EL (cell line): ENCODE results near the gene RNF146.

Experiments
- DNase-seq: peaks from one replicate; pipeline ENCODE4 v3.0.0-alpha.2; 2016

Gene RNF146

DNA sequence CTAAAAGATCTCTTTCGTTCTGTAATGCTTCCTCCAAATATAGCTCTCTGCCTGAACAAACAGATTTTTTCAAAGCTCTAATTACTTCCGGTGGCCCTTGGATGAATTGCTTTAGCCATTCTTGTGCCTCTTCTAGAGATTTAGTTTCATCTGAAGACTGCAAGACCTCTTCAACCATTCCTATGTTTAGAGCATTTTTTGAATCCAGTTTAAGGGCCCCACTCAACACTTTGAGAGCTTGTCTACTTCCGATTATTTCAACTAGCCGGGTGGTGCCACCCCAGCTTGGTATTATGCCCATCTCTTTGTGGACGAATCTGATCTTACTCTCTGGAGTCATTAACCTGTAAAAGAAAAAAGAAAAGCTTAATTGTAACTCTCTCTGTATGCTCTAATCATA lies 23.3 kb downstream of the RNF146 start:
- no peak for DNase-seq

DNA sequence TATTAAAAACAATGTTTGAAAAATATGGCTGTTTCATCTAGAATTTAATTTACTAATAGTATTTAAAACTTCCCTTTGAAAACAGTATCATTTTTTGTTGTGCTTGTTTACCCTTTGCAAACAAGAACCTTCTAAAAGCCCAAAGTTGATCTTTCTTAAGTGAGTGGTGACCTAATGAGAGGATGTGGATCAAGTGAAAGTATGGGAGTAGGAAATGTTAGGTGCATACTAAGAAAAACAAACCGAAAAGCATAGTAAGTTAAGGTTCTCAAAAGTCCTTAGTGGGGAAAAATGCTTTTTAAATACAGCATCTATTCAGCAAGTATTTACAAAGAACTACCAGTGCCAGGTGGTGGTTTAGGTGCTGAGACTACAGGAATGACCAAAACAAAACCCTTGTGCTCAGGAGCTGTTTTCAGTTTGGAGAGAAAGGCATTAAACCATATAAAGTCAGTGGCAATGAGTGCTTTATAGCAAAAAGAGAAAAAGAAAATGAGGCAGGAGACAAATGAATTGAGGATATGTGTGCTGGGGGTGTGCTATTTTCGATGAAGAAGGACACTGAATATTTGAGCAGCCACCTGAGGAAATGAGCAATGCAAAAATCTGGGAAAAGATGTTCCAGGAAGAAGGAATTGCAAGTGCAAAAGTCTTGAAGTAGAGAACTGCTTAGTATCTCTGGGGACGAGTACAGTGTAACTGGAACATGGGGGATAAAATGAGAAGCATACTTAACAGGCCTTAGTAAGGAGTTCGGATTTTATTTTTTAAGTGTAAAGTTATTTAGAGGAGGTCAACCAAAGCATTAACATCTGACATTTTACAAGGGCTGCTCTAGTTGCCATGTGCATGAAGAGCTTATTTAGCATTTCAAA lies 24.0 kb downstream of the RNF146 start:
- DNase-seq = no peak

DNA sequence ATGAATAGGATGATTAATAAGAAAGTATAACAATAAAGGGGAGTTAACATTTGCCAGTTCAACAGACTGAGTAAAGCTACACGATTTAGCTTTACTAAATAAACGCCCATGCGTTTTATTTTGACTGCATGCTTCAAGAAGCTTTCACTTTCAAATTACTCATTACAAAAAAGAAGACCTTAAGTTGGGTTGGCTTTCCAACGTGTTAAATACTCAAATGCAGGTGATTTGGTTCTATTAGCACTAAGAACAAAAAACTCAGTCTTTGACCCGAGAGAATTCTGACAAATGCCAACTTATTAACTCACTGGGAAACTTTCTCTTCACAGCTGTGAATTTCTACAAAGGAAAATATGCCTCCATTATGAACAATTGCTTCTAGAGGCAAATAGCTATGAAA lies 24.8 kb downstream of the RNF146 start:
- no peak for DNase-seq

DNA sequence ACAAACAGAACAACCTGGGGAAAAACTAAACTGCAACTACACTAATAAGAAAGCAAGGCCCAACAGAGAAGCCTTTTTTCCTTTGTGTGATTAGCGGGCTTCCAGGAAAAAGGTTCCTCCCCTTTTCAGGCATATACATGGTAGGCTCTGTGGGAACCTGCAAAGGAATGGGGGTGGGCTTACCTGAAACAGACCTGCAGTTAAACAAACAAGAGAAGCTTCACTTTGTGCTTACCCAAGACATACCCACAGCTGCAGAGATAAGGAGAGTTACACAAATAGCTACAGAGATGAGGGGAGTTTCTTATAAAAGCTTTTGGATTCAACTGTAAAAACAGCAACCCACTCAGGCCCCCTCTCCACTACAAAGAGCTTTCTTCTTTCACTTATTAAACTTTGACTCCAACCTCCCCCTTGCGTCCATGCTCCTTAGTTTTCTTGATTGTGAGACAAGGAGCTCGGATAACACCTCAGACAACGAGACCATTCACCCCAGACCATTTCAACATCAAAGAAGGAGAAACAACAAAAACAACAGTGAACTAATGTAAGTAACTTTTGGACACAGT lies 30.9 kb downstream of the RNF146 start:
- no peak for DNase-seq

DNA sequence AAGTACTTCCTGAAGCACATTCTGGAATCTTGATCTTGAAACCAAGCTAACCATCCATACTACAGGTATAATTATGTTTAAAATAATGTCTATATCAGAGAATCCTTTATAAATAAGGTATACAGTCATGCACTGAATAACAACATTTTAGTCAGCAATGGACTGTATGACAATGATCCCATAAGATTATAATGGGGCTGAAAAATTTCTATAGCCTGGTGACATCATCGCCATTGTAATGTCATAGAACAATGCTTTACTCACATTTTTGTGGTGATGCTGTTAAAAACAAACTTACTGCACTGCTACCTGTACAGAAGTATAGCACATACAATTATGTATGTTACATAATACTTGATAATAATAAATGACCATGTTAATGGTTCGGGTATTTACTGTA lies 31.8 kb downstream of the RNF146 start:
- peak; percentile 11 for DNase-seq

DNA sequence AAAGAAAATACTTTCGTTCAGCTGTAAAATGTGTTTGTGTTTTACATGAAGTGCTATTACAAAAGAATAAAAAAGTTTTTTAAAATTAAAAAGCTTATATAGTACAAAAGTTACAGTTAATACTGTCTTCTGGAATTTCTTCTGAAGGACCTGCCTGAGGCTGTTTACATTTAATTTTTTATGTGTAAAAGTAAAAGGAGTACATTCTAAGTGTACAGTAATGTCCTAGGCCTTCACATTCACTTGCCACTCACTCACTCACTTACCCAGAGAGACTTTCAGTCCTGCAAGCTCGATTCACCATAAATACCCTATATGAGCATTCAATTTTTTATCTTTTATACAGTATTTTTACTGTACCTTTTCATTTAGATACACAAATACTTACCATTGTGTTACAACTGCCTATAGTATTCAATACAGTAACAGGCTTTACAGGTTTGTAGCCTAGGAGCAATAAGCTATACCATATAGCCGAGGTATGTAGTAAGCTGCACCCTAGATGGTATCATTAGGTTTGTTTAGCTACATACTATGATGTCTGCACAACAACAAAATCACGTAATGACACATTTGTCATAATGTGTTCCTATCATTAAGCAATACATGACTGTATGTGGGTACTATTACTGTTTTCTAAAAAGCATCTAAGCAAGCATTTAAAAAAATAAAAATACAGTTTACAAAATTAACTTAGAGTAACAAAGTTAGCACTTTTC lies 33.0 kb downstream of the RNF146 start:
- DNase-seq = peak; percentile 50

DNA sequence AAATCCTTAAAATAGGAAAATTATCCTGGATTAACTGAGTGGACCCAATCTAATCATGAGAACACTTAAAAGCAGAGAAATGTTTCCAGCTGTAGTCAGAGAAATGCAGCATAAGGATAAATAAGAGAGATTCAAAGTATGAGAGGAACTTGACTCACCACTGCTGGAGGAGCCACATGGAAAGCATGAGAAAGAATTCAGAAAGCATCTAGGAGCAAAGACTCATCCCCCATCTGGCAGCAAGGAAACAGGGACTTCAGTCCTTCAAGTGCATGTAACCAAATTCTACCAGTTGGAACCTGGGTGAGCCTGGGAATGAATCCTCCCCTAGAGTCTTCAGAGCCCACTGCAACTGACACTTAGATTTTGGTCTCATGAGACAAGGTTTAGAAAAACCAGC lies 33.7 kb downstream of the RNF146 start:
- peak; percentile 94 for DNase-seq

DNA sequence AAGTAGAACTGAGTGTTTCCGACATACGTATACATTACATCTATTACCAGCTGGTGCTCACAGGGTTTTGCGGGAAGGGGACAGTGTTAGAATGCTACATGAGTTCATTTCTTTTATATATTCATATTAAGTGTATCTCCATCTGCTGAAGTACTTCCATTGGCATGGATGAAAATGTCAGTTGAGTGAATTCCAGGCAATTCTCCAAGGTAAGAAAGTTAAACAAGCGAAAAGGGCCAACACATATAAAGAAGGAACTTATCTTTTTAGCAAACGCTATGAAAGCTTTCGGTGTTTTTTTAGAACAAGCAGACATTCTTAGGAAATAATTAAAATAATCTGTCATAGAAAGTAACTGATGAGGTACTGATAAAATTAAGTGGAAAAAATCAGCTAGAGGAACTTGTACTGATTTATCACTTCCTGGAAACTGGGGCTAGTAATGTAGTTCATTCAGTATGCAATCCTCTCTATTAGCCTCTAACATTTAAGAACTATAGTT lies 34.6 kb downstream of the RNF146 start:
- DNase-seq = peak; percentile 14

DNA sequence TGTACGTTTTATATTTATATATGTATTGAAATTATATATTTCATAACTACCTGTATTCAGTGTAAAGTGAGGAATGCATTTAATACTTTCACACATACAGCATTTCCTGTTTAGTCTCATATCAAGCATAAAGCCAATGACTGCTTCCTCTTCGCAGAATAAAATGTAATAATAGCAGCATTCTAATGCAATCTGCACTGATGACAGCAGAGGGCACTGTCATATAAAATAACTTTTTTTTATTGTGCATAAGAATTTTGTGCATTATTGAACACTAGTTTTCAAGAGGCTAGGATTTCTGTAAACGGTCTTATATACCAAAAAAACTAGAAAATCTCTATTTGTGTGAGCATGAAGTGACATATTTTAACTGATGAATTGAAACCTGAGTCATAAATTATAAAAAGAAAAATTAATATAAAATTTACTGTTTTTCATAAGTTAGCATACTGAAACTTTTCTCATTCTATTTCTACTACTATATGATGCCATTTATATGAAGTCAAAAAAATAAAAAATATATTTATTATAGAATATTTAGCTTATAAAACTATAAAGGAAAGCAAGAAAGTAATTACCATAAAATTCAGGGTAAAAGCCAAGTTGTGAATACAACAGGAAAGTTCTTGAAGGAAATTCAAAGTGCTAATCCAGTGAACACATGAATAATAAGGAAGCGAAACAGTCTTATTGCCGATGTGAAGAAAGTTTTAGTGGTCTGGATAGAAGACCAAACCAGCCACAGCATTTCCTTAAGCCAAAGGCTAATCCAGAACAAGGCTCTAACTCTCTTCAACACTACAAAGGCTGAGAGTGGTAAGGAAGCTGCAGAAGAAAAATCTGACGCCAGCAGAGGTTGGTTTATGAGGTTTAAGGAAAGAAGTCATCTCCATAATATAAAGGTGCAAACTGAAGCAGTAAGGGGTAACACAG lies 36.3 kb downstream of the RNF146 start:
- peak; percentile 52 for DNase-seq

DNA sequence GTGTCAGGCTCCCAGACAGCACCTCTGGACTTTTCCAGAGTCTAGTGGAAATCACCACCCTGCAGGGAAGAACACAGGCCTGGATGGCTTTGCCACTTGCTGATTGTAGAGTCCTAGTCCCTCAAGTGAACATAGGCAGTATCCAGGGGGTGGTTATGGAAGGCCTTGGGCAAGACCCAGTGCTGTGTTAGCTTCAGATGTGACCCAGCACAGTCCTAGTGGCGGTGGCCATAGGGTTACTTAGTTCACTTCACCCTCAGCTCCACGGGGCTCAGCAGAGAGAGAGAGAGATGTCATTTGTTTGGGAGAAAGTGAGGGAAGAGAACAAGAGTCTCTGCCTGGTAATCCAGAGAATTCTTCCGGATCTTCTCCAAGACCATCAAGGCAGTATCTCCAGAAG lies 37.3 kb downstream of the RNF146 start:
- DNase-seq = no peak

DNA sequence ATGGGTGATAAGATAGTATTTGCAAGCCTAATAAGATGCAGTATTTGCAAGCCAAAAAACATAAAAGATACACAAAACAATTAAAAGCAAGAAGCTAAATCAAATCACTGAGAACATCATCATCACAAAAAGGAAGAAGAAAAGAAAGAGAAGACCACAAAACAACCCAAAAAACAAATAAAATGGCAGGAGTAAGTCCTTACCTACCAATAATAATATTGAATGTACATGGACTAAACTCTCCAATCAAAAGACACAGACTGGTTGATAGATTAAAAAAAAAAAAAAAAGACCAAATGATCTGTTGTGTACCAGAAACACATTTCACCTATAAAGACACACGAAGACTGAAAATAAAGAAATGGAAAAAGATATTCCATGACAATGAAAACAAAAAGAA lies 39.1 kb downstream of the RNF146 start:
- DNase-seq = no peak

DNA sequence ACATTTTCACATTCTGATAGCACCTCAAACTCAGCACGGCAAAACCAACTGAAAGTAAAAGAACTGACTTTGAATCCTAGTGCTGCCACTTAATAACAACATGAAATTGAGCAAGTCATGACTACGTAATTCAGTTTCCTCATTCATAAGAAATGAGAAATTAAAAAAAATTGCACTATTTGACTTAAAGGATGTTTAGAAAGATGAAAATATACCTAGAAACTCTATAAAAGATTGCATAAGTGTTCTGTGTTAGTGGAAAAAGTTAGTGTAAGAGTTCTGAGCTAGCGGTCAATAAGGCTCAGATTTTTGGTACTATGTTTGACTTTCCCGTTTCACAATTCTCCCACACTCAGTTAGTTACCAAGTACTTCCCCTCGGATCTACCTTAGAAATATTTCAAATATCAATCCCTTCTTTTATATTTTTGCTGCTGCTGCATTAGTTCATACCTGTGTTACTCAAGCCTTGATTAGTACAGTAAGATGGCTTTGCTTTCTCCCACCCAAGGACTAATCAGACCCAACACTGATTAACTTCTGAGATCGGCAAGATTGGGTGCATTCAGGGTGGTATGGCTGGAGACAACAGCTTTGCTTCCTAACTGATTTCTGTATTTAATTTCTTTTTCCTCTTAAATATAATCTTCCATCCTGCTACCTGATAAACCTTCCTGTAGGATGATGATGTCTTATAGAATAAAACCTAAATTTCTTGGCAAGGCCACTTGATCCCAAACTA lies 50.9 kb downstream of the RNF146 start:
- DNase-seq = no peak

DNA sequence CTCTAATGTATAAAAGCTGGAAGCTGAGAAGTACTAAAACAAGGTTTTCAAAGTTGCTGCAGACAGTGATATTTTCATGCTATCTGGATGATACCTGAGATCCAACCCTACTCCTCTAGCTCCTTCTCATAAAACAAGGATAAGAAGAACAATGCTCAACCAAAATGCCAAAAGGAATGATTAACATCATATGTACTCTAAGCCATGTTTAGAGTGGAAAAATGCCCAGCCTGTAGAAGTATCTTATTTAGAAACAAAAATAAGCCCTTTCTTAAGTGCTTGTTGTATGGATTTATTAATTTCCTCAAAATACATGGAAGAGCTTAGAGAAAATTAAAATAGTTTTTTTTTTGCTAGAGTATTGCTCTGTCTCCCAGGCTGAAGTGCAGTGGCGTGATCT lies 53.0 kb downstream of the RNF146 start:
- no peak for DNase-seq

DNA sequence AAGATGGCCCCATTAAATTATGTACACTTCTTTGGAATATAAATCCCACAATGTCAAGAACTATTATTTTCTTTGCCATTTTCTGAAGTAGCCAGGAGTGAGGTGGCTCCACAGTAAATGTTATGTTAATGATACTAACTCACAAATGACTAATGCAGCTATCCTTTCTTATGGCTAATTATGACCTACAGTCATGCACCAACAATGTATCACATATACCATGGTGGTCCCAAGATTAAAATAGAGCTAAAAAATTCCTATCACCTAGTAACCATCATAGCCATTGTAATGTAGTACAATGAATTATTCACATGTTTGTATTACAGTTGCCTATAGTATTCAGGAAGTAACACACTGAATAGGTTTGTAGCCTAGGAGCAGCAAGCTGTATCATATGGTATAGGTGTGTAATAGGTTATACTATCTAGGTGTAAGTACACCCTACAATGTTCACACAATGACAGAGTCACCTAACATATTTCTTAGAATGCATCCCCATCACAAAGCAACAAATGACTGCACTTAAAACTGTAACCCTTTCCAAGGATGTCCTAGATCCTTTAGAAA lies 61.5 kb downstream of the RNF146 start:
- peak; percentile 71 for DNase-seq

DNA sequence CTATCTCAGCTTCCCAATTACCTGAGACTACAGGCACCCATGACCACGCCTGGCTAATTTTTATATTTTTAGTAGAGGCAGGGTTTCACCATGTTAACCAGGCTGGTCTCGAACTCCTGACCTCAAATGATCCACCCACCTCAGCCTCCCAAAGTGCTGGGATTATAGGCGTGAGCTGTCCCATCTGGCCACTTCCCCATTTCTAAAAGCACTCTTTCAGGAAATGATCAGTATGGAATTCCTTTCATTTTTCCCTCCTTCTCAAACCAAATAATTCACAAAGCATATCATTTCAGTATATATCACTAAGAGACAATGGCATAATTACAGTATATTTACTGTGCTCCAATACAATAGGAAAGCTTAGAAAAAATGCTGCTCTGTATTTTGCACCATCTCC lies 64.6 kb downstream of the RNF146 start:
- peak; percentile 21 for DNase-seq

DNA sequence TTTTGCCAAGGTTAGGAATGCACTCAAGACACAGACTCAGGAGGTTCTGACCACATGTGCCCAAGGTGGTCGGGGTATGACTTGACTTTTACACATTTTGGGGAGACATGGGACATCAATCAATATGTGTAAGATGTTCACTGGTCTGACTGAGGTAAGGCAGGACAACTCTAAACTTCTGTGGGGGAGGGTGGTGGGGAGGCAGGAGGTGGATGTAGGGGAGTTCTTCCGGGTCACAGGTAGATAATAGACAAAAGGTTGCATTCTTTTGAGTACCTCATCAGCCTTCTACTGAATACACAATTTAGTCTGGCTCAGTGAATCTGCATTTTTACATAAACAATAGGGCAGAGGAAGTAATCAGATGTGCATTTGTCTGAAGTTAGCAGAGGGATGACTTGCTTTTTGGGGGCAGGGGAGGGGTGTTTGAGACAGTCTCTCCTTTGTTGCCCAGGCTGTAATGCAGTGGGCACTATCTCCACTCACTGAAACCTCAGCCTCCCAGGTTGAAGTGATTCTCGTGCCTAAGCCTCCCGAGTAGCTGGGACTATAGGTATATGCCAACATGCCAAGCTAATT lies 65.8 kb downstream of the RNF146 start:
- DNase-seq = no peak
